AG10803 (cell line): ENCODE data around the gene ARSD.
"Not testable (repeated sequence)": the region's sequence is repeated elsewhere in the genome, so short reads cannot be mapped to it uniquely, and the experiment has no call there.

Experiments
- DNase-seq: peaks from one replicate; pipeline ENCODE4 v3.0.0; 2010; ENCODE audit warnings: low read depth
- H3K4me3 ChIP-seq: 2 replicates; pipeline ENCODE4 v1.5.1; 2011; ENCODE audit warnings: mild to moderate bottlenecking, low read length, control low read depth
- CTCF ChIP-seq: conservative IDR thresholded peaks from 2 replicates; pipeline ENCODE4 v1.5.1; 2011; ENCODE audit warnings: mild to moderate bottlenecking, low read length, control low read depth, inconsistent platforms

Gene ARSD

GRCh38 chrX:2967012-2967411 lies 37.9 kb upstream of the ARSD start:
- DNase-seq: no peak
- no peak for TF ChIP-seq CTCF
- H3K4me3 ChIP-seq: no peak overlapping the region

- DNase-seq: no peak
- no peak overlapping the region for H3K4me3 ChIP-seq
- no peak for TF ChIP-seq CTCF
These were observed 36.8 kb upstream of the ARSD start for GRCh38 chrX:2965965-2966364.

- H3K4me3 ChIP-seq: not testable (repeated sequence)
- peak; percentile 8 for DNase-seq
These were observed 35.1 kb upstream of the ARSD start for GRCh38 chrX:2963992-2964794.

GRCh38 chrX:2963449-2963848 lies 34.3 kb upstream of the ARSD start:
- not testable (repeated sequence) for H3K4me3 ChIP-seq, DNase-seq

GRCh38 chrX:2962381-2962780 lies 33.2 kb upstream of the ARSD start:
- no peak overlapping the region for H3K4me3 ChIP-seq
- TF ChIP-seq CTCF: no peak
- DNase-seq: no peak

GRCh38 chrX:2960861-2961515 lies 31.8 kb upstream of the ARSD start:
- DNase-seq: no peak
- H3K4me3 ChIP-seq: no peak overlapping the region
- no peak for TF ChIP-seq CTCF

GRCh38 chrX:2958199-2958598 lies 29.1 kb upstream of the ARSD start:
- no peak for DNase-seq
- H3K4me3 ChIP-seq: no peak overlapping the region
- TF ChIP-seq CTCF: no peak

GRCh38 chrX:2955838-2956237 lies 26.7 kb upstream of the ARSD start:
- TF ChIP-seq CTCF: no peak
- no peak for DNase-seq
- H3K4me3 ChIP-seq: no peak overlapping the region
